Endodermal cell (in vitro differentiated cells): ENCODE results near the gene KIF5B. TPM values are rescaled to one million over a fixed set of nuclear protein-coding genes. Genes with fewer than 3 reads are reported as not detected.

ENCODE experiments used
- DNase-seq: peaks from one replicate; pipeline ENCODE4 v3.0.0-alpha.2; 2017
- H3K27ac ChIP-seq: 2 replicates; pipeline ENCODE4 v1.5.1; 2013; ENCODE audit warnings: mild to moderate bottlenecking, low read depth, low read length, moderate library complexity
- H3K27me3 ChIP-seq: 2 replicates; pipeline ENCODE4 v1.6.1; 2013; ENCODE audit warnings: mild to moderate bottlenecking, low read length, moderate library complexity; ENCODE audit not compliant: insufficient read depth, control insufficient read depth, poor library complexity, severe bottlenecking
- H3K36me3 ChIP-seq: 2 replicates; pipeline ENCODE4 v1.7.0; 2013; ENCODE audit warnings: mild to moderate bottlenecking, low read length, moderate library complexity; ENCODE audit not compliant: control insufficient read depth, insufficient read depth
- H3K4me1 ChIP-seq: one replicate; pipeline ENCODE4 v1.7.0; 2013; ENCODE audit warnings: low read length; ENCODE audit not compliant: control insufficient read depth, insufficient read depth
- H3K4me3 ChIP-seq: 2 replicates; pipeline ENCODE4 v1.5.1; 2013; ENCODE audit warnings: mild to moderate bottlenecking, low read length, moderate library complexity
- H3K9ac ChIP-seq: 2 replicates; pipeline ENCODE4 v1.6.1; 2013; ENCODE audit warnings: mild to moderate bottlenecking, low read length, moderate library complexity; ENCODE audit not compliant: poor library complexity, severe bottlenecking; ENCODE audit errors: extremely low read depth
- H3K9me3 ChIP-seq: 2 replicates; pipeline ENCODE4 v1.6.1; 2013; ENCODE audit warnings: mild to moderate bottlenecking, low read length, moderate library complexity; ENCODE audit not compliant: control insufficient read depth
- H3K27ac Mint-ChIP-seq: 2 replicates; pipeline ENCODE4 v1.8.0; 2020; ENCODE audit warnings: mixed read lengths
- H3K27me3 Mint-ChIP-seq: 2 replicates; pipeline ENCODE4 v1.8.0; 2021; ENCODE audit warnings: mild to moderate bottlenecking, mixed read lengths; ENCODE audit not compliant: insufficient read depth
- H3K36me3 Mint-ChIP-seq: 2 replicates; pipeline ENCODE4 v1.8.0; 2020; ENCODE audit warnings: low read depth, mixed read lengths
- H3K4me1 Mint-ChIP-seq: 2 replicates; pipeline ENCODE4 v1.8.0; 2020; ENCODE audit warnings: mixed read lengths
- H3K4me3 Mint-ChIP-seq: 2 replicates; pipeline ENCODE4 v1.8.0; 2020; ENCODE audit warnings: mild to moderate bottlenecking, moderate library complexity, mixed read lengths
- H3K9me3 Mint-ChIP-seq: 2 replicates; pipeline ENCODE4 v1.8.0; 2020; ENCODE audit warnings: mild to moderate bottlenecking, mixed read lengths
- WGBS, 2 experiments: methylation state at CpG; one replicate each; pipeline versions ENCODE4 v1.1.5 to v1.1.7; 2013; ENCODE audit warnings: missing lambda C conversion rate in 2 of 2, mixed read lengths in 1 of 2; ENCODE audit not compliant: insufficient coverage in 1 of 2, insufficient read length in 1 of 2; 5-methylcytosine and 5-hydroxymethylcytosine counted together
- total RNA-seq, 2 donors: library from RNA; stranded (reverse); fragmentation: NEBNext Ultra II Directional in 1 of 2; extraction: Animal tissue kit (Norgen Biotek cat#: 25700) in 1 of 2; gene quantifications; 2 replicates in 1 of 2; 3 replicates in 1 of 2; pipeline ENCODE4 v1.2.1, GENCODE V29; 2021
- TF ChIP-seq, protein P1 (sequence below): fragments of 200-600 bp; sonication (generic); conservative IDR thresholded peaks from 2 replicates; pipeline ENCODE4 v1.5.0; 2021; ENCODE audit warnings: antibody characterized with exemption, mild to moderate bottlenecking

The KIF5B gene
- total RNA-seq, 2 donors from 2014 or later, result 90.8 to 104 TPM

DNA sequence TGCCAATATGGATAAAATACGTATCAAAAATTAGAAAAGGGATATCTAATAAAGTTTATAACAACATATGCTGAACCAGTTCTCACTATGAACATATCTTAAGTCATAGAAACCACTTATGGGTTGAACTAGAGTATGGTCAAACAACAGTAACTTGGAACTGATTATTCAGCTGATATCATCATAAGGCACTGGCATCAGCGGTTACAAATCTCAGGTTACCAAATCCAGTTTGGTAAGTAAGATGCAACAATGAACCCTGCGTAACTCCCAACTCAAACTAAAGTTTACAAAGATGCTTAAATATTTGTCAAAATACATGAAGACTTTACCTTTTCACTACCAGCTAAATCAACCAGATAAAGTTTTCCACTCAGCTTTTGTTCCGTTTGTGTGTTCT, 19.3 kb downstream of the KIF5B start:
- Mint-ChIP-seq H3K9me3 (no peaks in the 10 kb centered on the region), H3K27me3 (no peaks in the 10 kb centered on the region), H3K36me3 (peaks cover 81% of the 10 kb centered on the region), H3K4me1 (peaks cover 5% of the 10 kb centered on the region), H3K27ac (no peak overlapping the region), H3K4me3 (no peak overlapping the region)
- no peak overlapping the region for H3K4me3 ChIP-seq
- no peak overlapping the region for H3K9ac ChIP-seq
- TF ChIP-seq, protein P1, sequence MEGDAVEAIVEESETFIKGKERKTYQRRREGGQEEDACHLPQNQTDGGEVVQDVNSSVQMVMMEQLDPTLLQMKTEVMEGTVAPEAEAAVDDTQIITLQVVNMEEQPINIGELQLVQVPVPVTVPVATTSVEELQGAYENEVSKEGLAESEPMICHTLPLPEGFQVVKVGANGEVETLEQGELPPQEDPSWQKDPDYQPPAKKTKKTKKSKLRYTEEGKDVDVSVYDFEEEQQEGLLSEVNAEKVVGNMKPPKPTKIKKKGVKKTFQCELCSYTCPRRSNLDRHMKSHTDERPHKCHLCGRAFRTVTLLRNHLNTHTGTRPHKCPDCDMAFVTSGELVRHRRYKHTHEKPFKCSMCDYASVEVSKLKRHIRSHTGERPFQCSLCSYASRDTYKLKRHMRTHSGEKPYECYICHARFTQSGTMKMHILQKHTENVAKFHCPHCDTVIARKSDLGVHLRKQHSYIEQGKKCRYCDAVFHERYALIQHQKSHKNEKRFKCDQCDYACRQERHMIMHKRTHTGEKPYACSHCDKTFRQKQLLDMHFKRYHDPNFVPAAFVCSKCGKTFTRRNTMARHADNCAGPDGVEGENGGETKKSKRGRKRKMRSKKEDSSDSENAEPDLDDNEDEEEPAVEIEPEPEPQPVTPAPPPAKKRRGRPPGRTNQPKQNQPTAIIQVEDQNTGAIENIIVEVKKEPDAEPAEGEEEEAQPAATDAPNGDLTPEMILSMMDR, result no peak
- DNase-seq, result no peak
- no peaks in the 10 kb centered on the region for H3K9me3 ChIP-seq
- no peaks in the 10 kb centered on the region for H3K4me1 ChIP-seq
- no peaks in the 10 kb centered on the region for H3K27me3 ChIP-seq
- 99 to 100% methylated on average over 1 to 4 of the region's 4 CpGs for WGBS, 2 experiments
- peaks cover 87% of the 10 kb centered on the region for H3K36me3 ChIP-seq
- no peak overlapping the region for H3K27ac ChIP-seq

DNA sequence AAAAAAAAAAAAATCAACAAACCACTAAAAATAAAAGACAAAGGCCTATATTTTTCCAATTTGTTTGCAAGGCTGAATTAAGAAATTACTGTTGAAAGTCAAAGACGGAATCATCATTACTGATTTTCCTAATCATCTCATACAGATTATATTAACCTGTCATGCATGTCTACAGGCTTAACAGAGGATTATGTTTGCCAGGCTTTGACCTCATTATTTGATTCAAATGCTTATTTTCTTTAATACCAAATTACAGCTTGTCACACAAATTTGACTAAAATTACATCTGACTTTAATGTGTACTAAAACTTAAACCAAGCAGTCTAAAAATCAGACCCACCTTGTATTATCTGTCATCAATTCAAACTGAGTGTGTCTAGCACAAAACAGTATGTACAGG, 21.2 kb downstream of the KIF5B start:
- Histone ChIP-seq H3K27ac (no peak overlapping the region), H3K9ac (no peak overlapping the region), H3K9me3 (no peaks in the 10 kb centered on the region), H3K36me3 (peaks cover 99% of the 10 kb centered on the region), H3K27me3 (no peaks in the 10 kb centered on the region), H3K4me3 (no peak overlapping the region), H3K4me1 (no peaks in the 10 kb centered on the region)
- Mint-ChIP-seq H3K27me3 (no peaks in the 10 kb centered on the region), H3K4me1 (no peaks in the 10 kb centered on the region), H3K27ac (no peak overlapping the region), H3K36me3 (peaks cover 84% of the 10 kb centered on the region), H3K9me3 (no peaks in the 10 kb centered on the region), H3K4me3 (no peak overlapping the region)
- DNase-seq, result no peak
- 93 to 98% methylated on average over 1 of the region's 1 CpG for WGBS, 2 experiments
- TF ChIP-seq, protein P1, result no peak

DNA sequence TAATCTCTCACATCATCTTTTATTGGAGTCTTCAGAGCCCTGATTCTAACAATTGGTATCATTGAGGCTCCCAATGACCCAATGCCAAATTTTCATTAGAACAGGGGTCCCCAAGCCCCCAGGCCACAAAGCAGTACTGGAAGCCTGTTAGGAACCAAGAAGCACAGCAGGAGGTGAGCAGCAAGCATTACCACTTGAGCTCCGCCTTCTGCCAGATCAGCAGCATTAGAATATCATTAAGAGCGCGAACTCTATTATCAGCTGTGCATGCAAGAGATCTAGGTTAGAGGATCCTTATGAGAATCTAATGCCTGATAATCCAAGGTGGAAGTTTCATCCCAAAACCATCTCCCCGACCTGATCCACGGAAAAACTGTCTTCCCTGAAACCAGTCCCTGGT, 23.1 kb downstream of the KIF5B start:
- no peak overlapping the region for H3K4me3 ChIP-seq
- H3K27ac Mint-ChIP-seq, result no peak overlapping the region
- H3K36me3 ChIP-seq, result peaks cover 99% of the 10 kb centered on the region

More for the DNA sequence above, 23.1 kb downstream of the KIF5B start:
- Mint-ChIP-seq H3K4me1 (no peaks in the 10 kb centered on the region), H3K4me3 (no peak overlapping the region), H3K27me3 (no peaks in the 10 kb centered on the region), H3K36me3 (peaks cover 90% of the 10 kb centered on the region), H3K9me3 (no peaks in the 10 kb centered on the region)
- H3K9ac ChIP-seq, result no peak overlapping the region
- H3K9me3 ChIP-seq, result no peaks in the 10 kb centered on the region
- H3K27ac ChIP-seq, result no peak overlapping the region
- DNase-seq, result no peak
- TF ChIP-seq, protein P1, result no peak
- 88 to 94% methylated on average over 5 of the region's 5 CpGs for WGBS, 2 experiments
- no peaks in the 10 kb centered on the region for H3K27me3 ChIP-seq
- no peaks in the 10 kb centered on the region for H3K4me1 ChIP-seq
